GM19455 (cell line): ENCODE measurements around the gene FRZB.
"Not testable (repeated sequence)": the region's sequence is repeated elsewhere in the genome, so short reads cannot be mapped to it uniquely, and the experiment has no call there.

Source experiments
- ATAC-seq: cut with Tn5 transposase; IDR thresholded peaks from one replicate; pipeline ENCODE4 v1.9.1; 2021; ENCODE audit not compliant: unreplicated experiment

Gene FRZB

GRCh38 chr2:182866461-182867406 lies at the start of gene FRZB:
FRZB (minus strand) TSS chr2:182866637; CDS start chr2:182866552, 85 bp downstream.
- no peak for ATAC-seq

GRCh38 chr2:182915369-182916326 lies 49.2 kb upstream of the FRZB start:
- ATAC-seq, result no peak

GRCh38 chr2:182914852-182915251 lies 48.4 kb upstream of the FRZB start:
- ATAC-seq, result no peak

GRCh38 chr2:182913064-182913463 lies 46.6 kb upstream of the FRZB start:
- ATAC-seq, result no peak

- ATAC-seq, result no peak
Measured at GRCh38 chr2:182912518-182912915, 46.1 kb upstream of the FRZB start.

- no peak for ATAC-seq
Measured at GRCh38 chr2:182911813-182912517, 45.5 kb upstream of the FRZB start.

GRCh38 chr2:182910965-182911364 lies 44.5 kb upstream of the FRZB start:
- ATAC-seq, result no peak

GRCh38 chr2:182907081-182907830 lies 40.8 kb upstream of the FRZB start:
- no peak for ATAC-seq

- no peak for ATAC-seq
Measured at GRCh38 chr2:182906454-182906853, 40.0 kb upstream of the FRZB start.

- ATAC-seq, result no peak
Measured at GRCh38 chr2:182904844-182905243, 38.4 kb upstream of the FRZB start.

GRCh38 chr2:182903566-182903965 lies 37.1 kb upstream of the FRZB start:
- no peak for ATAC-seq

GRCh38 chr2:182901748-182902147 lies 35.3 kb upstream of the FRZB start:
- ATAC-seq, result no peak

GRCh38 chr2:182898718-182899117 lies 32.3 kb upstream of the FRZB start:
- ATAC-seq, result no peak

- no peak for ATAC-seq
Measured at GRCh38 chr2:182897137-182897536, 30.7 kb upstream of the FRZB start.

- ATAC-seq, result no peak
Measured at GRCh38 chr2:182895798-182896197, 29.4 kb upstream of the FRZB start.

GRCh38 chr2:182895169-182895568 lies 28.7 kb upstream of the FRZB start:
- no peak for ATAC-seq

GRCh38 chr2:182894174-182894573 lies 27.7 kb upstream of the FRZB start:
- ATAC-seq, result no peak

GRCh38 chr2:182893666-182894065 lies 27.2 kb upstream of the FRZB start:
- ATAC-seq, result no peak

- not testable (repeated sequence) for ATAC-seq
Measured at GRCh38 chr2:182893035-182893434, 26.6 kb upstream of the FRZB start.

GRCh38 chr2:182891611-182892010 lies 25.2 kb upstream of the FRZB start:
- no peak for ATAC-seq
